Measurements from ENCODE around the gene ERC2. TPM values are rescaled to one million over a fixed set of nuclear protein-coding genes. Genes with fewer than 3 reads are reported as not detected.

ERC2 gene
- total RNA-seq, 1 experiment from 2014 or later, result 0.90 TPM

DNA sequence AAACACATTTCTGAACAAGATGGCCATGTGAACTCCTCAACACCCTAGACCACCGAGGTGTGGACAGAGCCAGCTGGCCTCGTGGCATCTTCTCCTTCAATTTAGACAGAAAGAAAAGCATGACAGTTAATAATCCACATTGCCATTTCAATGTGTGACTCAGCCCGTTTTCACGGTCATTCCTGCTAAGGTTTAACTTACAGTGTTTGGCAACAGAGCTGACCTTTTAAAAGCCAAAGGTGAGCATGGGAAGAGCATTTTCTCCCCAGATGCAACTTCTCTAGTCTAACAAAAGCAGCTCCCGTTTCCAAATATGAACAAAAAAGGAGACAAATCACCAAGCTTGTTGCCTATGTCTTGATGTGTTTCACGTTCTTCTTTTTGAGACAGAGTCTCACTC, 563.6 kb downstream of the ERC2 start:
- H3K27me3 ChIP-seq (replicated peaks; ENCODE audit: insufficient read depth, low read depth, low read length, poor library complexity), result no peaks in the 10 kb centered on the region
- intact Hi-C loops (cut with micrococcal nuclease; ENCODE audit: unreplicated experiment), result loop anchor here (10.0 kb wide), 1 partner anchor 140 kb away; no protein-coding TSS in a partner anchor
- no peak overlapping the region for H3K27ac ChIP-seq (ENCODE audit: low read depth, low read length, poor library complexity, severe bottlenecking)
- no peak for DNase-seq (ENCODE audit: low spot score)
- H3K36me3 ChIP-seq (ENCODE audit: insufficient read depth, low read length, poor library complexity, severe bottlenecking), result no peaks in the 10 kb centered on the region
- CTCF ChIA-PET, result no interaction called here
- no peak overlapping the region for H3K4me3 ChIP-seq (ENCODE audit: low read depth, low read length, poor library complexity, severe bottlenecking)
- TF ChIP-seq, protein P1, sequence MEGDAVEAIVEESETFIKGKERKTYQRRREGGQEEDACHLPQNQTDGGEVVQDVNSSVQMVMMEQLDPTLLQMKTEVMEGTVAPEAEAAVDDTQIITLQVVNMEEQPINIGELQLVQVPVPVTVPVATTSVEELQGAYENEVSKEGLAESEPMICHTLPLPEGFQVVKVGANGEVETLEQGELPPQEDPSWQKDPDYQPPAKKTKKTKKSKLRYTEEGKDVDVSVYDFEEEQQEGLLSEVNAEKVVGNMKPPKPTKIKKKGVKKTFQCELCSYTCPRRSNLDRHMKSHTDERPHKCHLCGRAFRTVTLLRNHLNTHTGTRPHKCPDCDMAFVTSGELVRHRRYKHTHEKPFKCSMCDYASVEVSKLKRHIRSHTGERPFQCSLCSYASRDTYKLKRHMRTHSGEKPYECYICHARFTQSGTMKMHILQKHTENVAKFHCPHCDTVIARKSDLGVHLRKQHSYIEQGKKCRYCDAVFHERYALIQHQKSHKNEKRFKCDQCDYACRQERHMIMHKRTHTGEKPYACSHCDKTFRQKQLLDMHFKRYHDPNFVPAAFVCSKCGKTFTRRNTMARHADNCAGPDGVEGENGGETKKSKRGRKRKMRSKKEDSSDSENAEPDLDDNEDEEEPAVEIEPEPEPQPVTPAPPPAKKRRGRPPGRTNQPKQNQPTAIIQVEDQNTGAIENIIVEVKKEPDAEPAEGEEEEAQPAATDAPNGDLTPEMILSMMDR (conservative IDR thresholded peaks at IDR 0.05; ENCODE audit: low read depth, low read length), result no peak
- TF ChIP-seq EZH2 (IDR thresholded peaks at IDR 0.05; ENCODE audit: borderline replicate concordance, low read depth, low read length, poor library complexity, severe bottlenecking), result no peak
- H3K4me1 ChIP-seq (ENCODE audit: insufficient read depth, low read length, poor library complexity, severe bottlenecking), result peaks cover 14% of the 10 kb centered on the region
- POLR2A ChIA-PET (ENCODE audit: low non-redundant PET), result no interaction called here
- BruUV-seq (replicated peaks), result no TSS peak
- no peaks in the 10 kb centered on the region for H3K9me3 ChIP-seq (ENCODE audit: low read depth, low read length, poor library complexity, severe bottlenecking)

DNA sequence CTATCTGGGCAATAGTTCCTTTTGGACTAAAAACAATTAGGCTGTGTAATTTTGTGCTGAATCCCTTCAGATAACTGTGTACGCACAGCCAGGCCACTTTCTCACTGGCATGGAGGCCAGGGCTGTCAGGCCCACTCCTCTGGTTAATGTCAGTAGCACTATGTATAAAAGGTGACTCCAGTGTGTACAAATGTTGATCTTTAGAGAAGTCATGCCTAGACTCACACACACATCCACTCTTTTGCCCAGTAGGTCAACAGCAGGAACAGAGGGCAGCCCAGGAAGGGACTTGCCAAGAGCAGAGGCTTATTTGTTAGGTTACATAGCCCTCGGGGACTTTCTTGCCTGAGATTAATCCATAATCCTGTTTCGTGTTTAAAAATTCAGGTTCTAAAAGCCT, 564.6 kb downstream of the ERC2 start:
- Histone ChIP-seq H3K9me3 (ENCODE audit: low read depth, low read length, poor library complexity, severe bottlenecking) (no peaks in the 10 kb centered on the region), H3K27me3 (replicated peaks; ENCODE audit: insufficient read depth, low read depth, low read length, poor library complexity) (no peaks in the 10 kb centered on the region), H3K4me1 (ENCODE audit: insufficient read depth, low read length, poor library complexity, severe bottlenecking) (peaks cover 14% of the 10 kb centered on the region), H3K36me3 (ENCODE audit: insufficient read depth, low read length, poor library complexity, severe bottlenecking) (no peaks in the 10 kb centered on the region), H3K27ac (ENCODE audit: low read depth, low read length, poor library complexity, severe bottlenecking) (no peak overlapping the region), H3K4me3 (ENCODE audit: low read depth, low read length, poor library complexity, severe bottlenecking) (no peak overlapping the region)
- BruUV-seq (replicated peaks), result no TSS peak
- no peak for TF ChIP-seq EZH2 (IDR thresholded peaks at IDR 0.05; ENCODE audit: borderline replicate concordance, low read depth, low read length, poor library complexity, severe bottlenecking)
- POLR2A ChIA-PET (ENCODE audit: low non-redundant PET), result no interaction called here
- CTCF ChIA-PET, result no interaction called here
- DNase-seq (ENCODE audit: low spot score), result no peak
- intact Hi-C loops (cut with micrococcal nuclease; ENCODE audit: unreplicated experiment), result loop anchor here (10.0 kb wide), 1 partner anchor 141 kb away; no protein-coding TSS in a partner anchor

DNA sequence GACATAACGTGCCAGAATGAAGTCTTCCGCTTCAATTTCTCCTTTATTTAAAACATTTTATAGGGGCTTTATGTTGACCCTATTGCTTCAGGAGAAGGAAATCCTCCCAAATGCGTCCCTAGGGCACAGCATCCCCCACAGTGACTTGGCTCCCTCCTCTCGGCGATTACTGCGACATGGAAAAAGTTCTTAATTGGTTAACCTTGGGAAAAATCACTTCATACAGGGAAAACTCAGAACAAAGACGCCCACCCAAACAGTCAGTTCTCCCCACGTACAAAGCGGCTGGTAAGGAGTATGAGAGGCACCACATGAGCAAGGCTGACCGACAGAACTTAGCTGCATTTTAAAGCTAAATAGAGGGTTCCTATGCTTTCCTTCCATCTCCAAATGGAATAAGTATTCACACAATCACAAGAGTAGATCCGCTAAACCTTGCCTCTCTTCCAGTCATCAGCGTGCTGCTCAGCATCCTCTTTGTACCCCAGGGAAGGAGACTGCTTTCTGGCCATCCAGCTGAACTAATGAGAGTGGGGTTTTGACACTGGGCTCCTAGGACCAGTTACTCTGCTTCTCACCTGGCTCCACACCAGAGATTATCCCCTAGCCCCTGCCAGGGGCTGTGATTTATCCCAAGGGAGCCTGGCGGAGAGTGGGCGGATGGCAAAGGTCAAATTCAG, 565.9 kb downstream of the ERC2 start:
- H3K4me3 ChIP-seq (ENCODE audit: low read depth, low read length, poor library complexity, severe bottlenecking), result no peak overlapping the region
- DNase-seq (ENCODE audit: low spot score), result peak; percentile 30
- ChIA-PET POLR2A (ENCODE audit: low non-redundant PET) (no interaction called here), CTCF (interaction anchor here (0.5 kb wide), 1 partner anchor 123 kb away, joined by 4 read pairs; no protein-coding TSS in a partner anchor)
- TF ChIP-seq EZH2 (IDR thresholded peaks at IDR 0.05; ENCODE audit: borderline replicate concordance, low read depth, low read length, poor library complexity, severe bottlenecking), result no peak
- TF ChIP-seq, protein P1 (conservative IDR thresholded peaks at IDR 0.05; ENCODE audit: low read depth, low read length), result no peak
- H3K36me3 ChIP-seq (ENCODE audit: insufficient read depth, low read length, poor library complexity, severe bottlenecking), result no peaks in the 10 kb centered on the region
- intact Hi-C loops (cut with micrococcal nuclease; ENCODE audit: unreplicated experiment), result loop anchor here (10.0 kb wide), 1 partner anchor 142 kb away; no protein-coding TSS in a partner anchor
- BruUV-seq (replicated peaks), result no TSS peak
- H3K4me1 ChIP-seq (ENCODE audit: insufficient read depth, low read length, poor library complexity, severe bottlenecking), result peaks cover 16% of the 10 kb centered on the region
- H3K27ac ChIP-seq (ENCODE audit: low read depth, low read length, poor library complexity, severe bottlenecking), result no peak overlapping the region
- no peaks in the 10 kb centered on the region for H3K9me3 ChIP-seq (ENCODE audit: low read depth, low read length, poor library complexity, severe bottlenecking)
- no peaks in the 10 kb centered on the region for H3K27me3 ChIP-seq (replicated peaks; ENCODE audit: insufficient read depth, low read depth, low read length, poor library complexity)

All from A673 (cell line).